Ureter (tissue), 1 donor: ENCODE results near the gene LAMC2. TPM values are rescaled to one million over a fixed set of nuclear protein-coding genes. Genes with fewer than 3 reads are reported as not detected.

Experiments
- DNase-seq: peaks from one replicate; pipeline ENCODE4 v3.0.0-alpha.2; 2020; ENCODE audit warnings: low spot score
- total RNA-seq: library from RNA; stranded (reverse); gene quantifications from one replicate; pipeline ENCODE4 v1.2.4, GENCODE V29; 2023
- donor health status: DM: yes; HTN: yes; CAD: no.

LAMC2 gene
- total RNA-seq, 1 donor from 2014 or later, result 14.5 TPM

DNA sequence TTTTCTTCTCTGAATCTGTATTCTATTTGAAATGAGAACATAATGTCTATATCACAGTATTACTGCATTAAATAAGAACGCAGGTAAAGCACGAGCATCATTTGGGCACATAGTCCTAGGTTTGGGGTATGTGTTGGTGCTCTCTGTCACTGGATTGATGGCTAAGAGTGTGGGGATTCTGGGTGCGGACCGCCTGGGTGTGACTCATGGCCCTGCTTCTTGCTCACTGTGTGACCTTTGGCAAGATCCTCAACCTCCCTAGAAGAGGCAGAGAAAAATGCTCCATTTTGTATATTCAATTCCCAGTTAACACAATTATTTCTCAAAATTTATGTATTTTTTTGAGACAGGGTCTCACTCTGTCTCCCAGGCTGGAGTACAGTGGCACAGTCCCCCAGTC, 99.7 kb downstream of the LAMC2 start:
- no peak for DNase-seq

GRCh38 chr1:183287191-183287675, 101.2 kb downstream of the LAMC2 start:
- no peak for DNase-seq

DNA sequence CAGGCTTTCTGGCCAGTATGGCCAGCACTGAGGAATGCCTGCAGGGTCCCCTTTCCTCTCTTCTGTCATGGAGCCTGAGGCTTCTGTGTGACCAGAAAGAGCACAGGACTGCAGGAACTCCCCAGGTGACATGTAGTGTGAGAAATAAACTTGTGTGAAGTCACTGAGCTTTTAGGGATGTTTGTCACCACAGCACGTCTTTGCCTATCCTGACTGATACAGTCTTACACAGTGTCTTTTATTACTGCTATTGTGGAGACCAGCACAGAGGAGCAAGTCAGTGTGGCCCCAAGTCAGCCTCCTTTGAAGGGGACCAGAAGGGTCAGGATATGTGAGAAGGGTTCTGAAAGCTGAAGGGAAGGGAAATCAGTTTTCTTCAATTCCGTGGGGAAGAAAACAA, 102.5 kb downstream of the LAMC2 start:
- DNase-seq, result no peak

- no peak for DNase-seq
Observed at GRCh38 chr1:183289051-183289496, 103.0 kb downstream of the LAMC2 start.

GRCh38 chr1:183290628-183291027, 104.6 kb downstream of the LAMC2 start:
- DNase-seq, result no peak

- DNase-seq, result no peak
Observed at GRCh38 chr1:183291216-183291762, 105.2 kb downstream of the LAMC2 start.

- no peak for DNase-seq
Observed at GRCh38 chr1:183291802-183292514, 105.9 kb downstream of the LAMC2 start.

GRCh38 chr1:183293241-183293640, 107.2 kb downstream of the LAMC2 start:
- DNase-seq, result no peak

GRCh38 chr1:183293876-183294275, 107.8 kb downstream of the LAMC2 start:
- no peak for DNase-seq

Other genes starting within 250 kb of the LAMC2 start
- not detected for gene SHCBP1L, start 233.1 kb upstream of the LAMC2 start, total RNA-seq
- gene LAMC1, start 162.8 kb upstream of the LAMC2 start, total RNA-seq, result 111 TPM
- gene NMNAT2, start 232.1 kb downstream of the LAMC2 start, total RNA-seq, result 0.99 TPM